Peyer's patch (tissue), 4 donors: ENCODE results near the gene CHN2. TPM values are rescaled to one million over a fixed set of nuclear protein-coding genes. Genes with fewer than 3 reads are reported as not detected.

ENCODE experiments used
- DNase-seq, 3 donors: peaks; one replicate each; pipeline ENCODE4 v3.0.0-alpha.2; 2017 to 2019
- H3K27ac ChIP-seq, 4 donors: fragments of 200-600 bp; sonication (generic); one replicate each; pipeline ENCODE4 v1.5.1; 2016 to 2019
- H3K27me3 ChIP-seq, 2 donors: fragments of 200-600 bp; sonication (generic); one replicate each; pipeline ENCODE4 v1.5.1; 2019
- H3K36me3 ChIP-seq, 3 donors: fragments of 200-600 bp; sonication (generic); one replicate each; pipeline ENCODE4 v1.5.1; 2016 to 2019
- H3K4me1 ChIP-seq, 4 donors: fragments of 200-600 bp; sonication (generic); one replicate each; pipeline ENCODE4 v1.5.1; 2016 to 2019
- H3K4me3 ChIP-seq, 4 donors: fragments of 200-600 bp; sonication (generic); 1 replicate in 3 of 4; 2 replicates in 1 of 4; pipeline ENCODE4 v1.5.1; 2016 to 2019; ENCODE audit warnings: mild to moderate bottlenecking in 1 of 4
- H3K9me3 ChIP-seq, 4 donors: fragments of 200-600 bp; sonication (generic); one replicate each; pipeline ENCODE4 v1.5.1; 2016 to 2019; ENCODE audit warnings: mild to moderate bottlenecking in 1 of 4
- CTCF ChIP-seq, 6 experiments: fragments of 450-650 bp in 4 of 6; fragments of 200-600 bp in 2 of 6; sonication (generic) in 1 of 6; IDR thresholded peaks; one replicate each; pipeline ENCODE4 v1.5.1; 2017 to 2019; ENCODE audit warnings: antibody characterized with exemption in 6 of 6, mild to moderate bottlenecking in 3 of 6, moderate library complexity in 1 of 6
- POLR2A ChIP-seq, 2 donors: fragments of 450-650 bp; IDR thresholded peaks; one replicate each; pipeline ENCODE4 v1.5.1; 2017; ENCODE audit warnings: antibody characterized with exemption in 2 of 2, mild to moderate bottlenecking in 2 of 2, moderate library complexity in 2 of 2
- total RNA-seq, 4 donors: library from RNA; depleted of rRNA; stranded (reverse); fragments of >200 nt; gene quantifications; one replicate each; pipeline ENCODE4 v1.1.0, GENCODE V29; 2016

CHN2 gene
- total RNA-seq, 4 donors from 2014 or later = 29.7 to 159 (median 120) TPM

- Histone ChIP-seq H3K27me3 (no peaks in the 10 kb centered on the region), H3K36me3 (no peaks in the 10 kb centered on the region), H3K4me1 (peaks cover 0 to 12% (median 0%) of the 10 kb centered on the region in 4 donors), H3K27ac (no peak overlapping the region), H3K4me3 (no peak overlapping the region), H3K9me3 (no peaks in the 10 kb centered on the region)
- TF ChIP-seq CTCF (IDR thresholded peaks at IDR 0.05) (no peak), POLR2A (IDR thresholded peaks at IDR 0.05) (no peak)
- DNase-seq = no peak
Measured at GRCh38 chr7:29149036-29149435, 45.5 kb upstream of the CHN2 start.

- TF ChIP-seq POLR2A (IDR thresholded peaks at IDR 0.05) (no peak), CTCF (IDR thresholded peaks at IDR 0.05) (no peak)
Measured at GRCh38 chr7:29150856-29151255, 43.7 kb upstream of the CHN2 start.

GRCh38 chr7:29154076-29154475 is 40.5 kb upstream of the CHN2 start:
- TF ChIP-seq POLR2A (IDR thresholded peaks at IDR 0.05) (no peak), CTCF (IDR thresholded peaks at IDR 0.05) (no peak)
- Histone ChIP-seq H3K4me3 (no peak overlapping the region), H3K36me3 (no peaks in the 10 kb centered on the region), H3K27me3 (no peaks in the 10 kb centered on the region), H3K9me3 (no peaks in the 10 kb centered on the region), H3K4me1 (no peaks in the 10 kb centered on the region), H3K27ac (no peak overlapping the region)
- DNase-seq = no peak

More at GRCh38 chr7:29150856-29151255, 43.7 kb upstream of the CHN2 start:
- Histone ChIP-seq H3K27me3 (no peaks in the 10 kb centered on the region), H3K9me3 (no peaks in the 10 kb centered on the region), H3K36me3 (no peaks in the 10 kb centered on the region), H3K4me1 (peaks cover 0 to 10% (median 0%) of the 10 kb centered on the region in 4 donors), H3K4me3 (no peak overlapping the region), H3K27ac (no peak overlapping the region)
- no peak for DNase-seq

- H3K9me3 ChIP-seq = no peaks in the 10 kb centered on the region
- H3K27me3 ChIP-seq = no peaks in the 10 kb centered on the region
- H3K4me3 ChIP-seq = no peak overlapping the region
- no peaks in the 10 kb centered on the region for H3K4me1 ChIP-seq
- no peak for DNase-seq
- TF ChIP-seq POLR2A (IDR thresholded peaks at IDR 0.05) (no peak), CTCF (IDR thresholded peaks at IDR 0.05) (no peak)
- no peaks in the 10 kb centered on the region for H3K36me3 ChIP-seq
- H3K27ac ChIP-seq = no peak overlapping the region
Measured at GRCh38 chr7:29156907-29157452, 37.6 kb upstream of the CHN2 start.

GRCh38 chr7:29158795-29159423 is 35.7 kb upstream of the CHN2 start:
- no peaks in the 10 kb centered on the region for H3K27me3 ChIP-seq
- DNase-seq = no peak
- H3K4me3 ChIP-seq = no peak overlapping the region
- no peaks in the 10 kb centered on the region for H3K9me3 ChIP-seq
- H3K27ac ChIP-seq = no peak overlapping the region
- TF ChIP-seq POLR2A (IDR thresholded peaks at IDR 0.05) (no peak), CTCF (IDR thresholded peaks at IDR 0.05) (no peak)
- H3K36me3 ChIP-seq = no peaks in the 10 kb centered on the region
- H3K4me1 ChIP-seq = no peaks in the 10 kb centered on the region
